Right atrium auricular region (tissue), 2 donors: Measurements from ENCODE around the gene CCDC122. TPM values are rescaled to one million over a fixed set of nuclear protein-coding genes. Genes with fewer than 3 reads are reported as not detected.

Experiments used
- DNase-seq: peaks from one replicate; pipeline ENCODE4 v3.0.0-alpha.2; 2019; ENCODE audit warnings: low spot score
- H3K27ac ChIP-seq, 2 donors: fragments of 200-600 bp; sonication (generic); 1 replicate in 1 of 2; 2 replicates in 1 of 2; pipeline ENCODE4 v1.5.1; 2016 to 2019
- H3K27me3 ChIP-seq, 2 donors: fragments of 200-600 bp; sonication (generic); one replicate each; pipeline versions ENCODE4 v1.5.1 to v1.6.0; 2017 to 2019
- H3K36me3 ChIP-seq: fragments of 200-600 bp; sonication (generic); one replicate; pipeline ENCODE4 v1.5.1; 2016
- H3K4me1 ChIP-seq, 2 donors: fragments of 200-600 bp; sonication (generic); one replicate each; pipeline versions ENCODE4 v1.5.1 to v1.6.0; 2017 to 2019
- H3K4me3 ChIP-seq, 2 donors: fragments of 200-600 bp; sonication (generic); 1 replicate in 1 of 2; 2 replicates in 1 of 2; pipeline ENCODE4 v1.5.1; 2017 to 2019; ENCODE audit warnings: mild to moderate bottlenecking in 1 of 2, moderate library complexity in 1 of 2
- H3K9me3 ChIP-seq, 2 donors: fragments of 200-600 bp; sonication (generic); one replicate each; pipeline ENCODE4 v1.5.1; 2019
- total RNA-seq, 2 donors: library from RNA; depleted of rRNA; stranded (reverse); fragments of >200 nt; gene quantifications; one replicate each; pipeline ENCODE4 v1.1.0, GENCODE V29; 2016
- TF ChIP-seq, protein P1 (sequence below), 2 donors: fragments of 200-600 bp; sonication (generic); IDR thresholded peaks; one replicate each; pipeline ENCODE4 v1.5.1; 2019; ENCODE audit warnings: antibody characterized with exemption in 2 of 2

Gene CCDC122
- total RNA-seq, 2 donors from 2014 or later, result 2.3 to 3.5 TPM

DNA sequence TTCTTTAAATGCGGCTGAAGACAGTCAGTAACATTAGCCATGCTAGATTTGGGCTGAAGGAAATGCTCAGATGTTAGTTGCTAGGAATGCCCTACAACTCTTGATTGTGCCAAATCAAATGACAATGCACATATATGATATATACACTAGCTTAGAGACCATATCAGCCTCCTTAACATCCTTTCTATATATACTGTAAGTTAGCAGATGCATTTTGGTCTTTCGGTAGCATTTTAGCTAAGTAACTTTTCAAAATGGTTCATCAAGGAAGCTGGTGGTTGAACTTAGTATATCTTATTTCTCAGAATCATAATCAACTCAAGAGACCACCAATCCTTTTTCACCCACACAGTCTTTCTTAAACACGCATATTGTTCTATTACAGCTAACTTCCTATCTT is 78.7 kb downstream of the CCDC122 start:
- Histone ChIP-seq H3K4me1 (no peaks in the 10 kb centered on the region), H3K4me3 (no peak overlapping the region), H3K27ac (no peak overlapping the region), H3K9me3 (no peaks in the 10 kb centered on the region), H3K27me3 (no peaks in the 10 kb centered on the region), H3K36me3 (no peaks in the 10 kb centered on the region)
- TF ChIP-seq, protein P1, sequence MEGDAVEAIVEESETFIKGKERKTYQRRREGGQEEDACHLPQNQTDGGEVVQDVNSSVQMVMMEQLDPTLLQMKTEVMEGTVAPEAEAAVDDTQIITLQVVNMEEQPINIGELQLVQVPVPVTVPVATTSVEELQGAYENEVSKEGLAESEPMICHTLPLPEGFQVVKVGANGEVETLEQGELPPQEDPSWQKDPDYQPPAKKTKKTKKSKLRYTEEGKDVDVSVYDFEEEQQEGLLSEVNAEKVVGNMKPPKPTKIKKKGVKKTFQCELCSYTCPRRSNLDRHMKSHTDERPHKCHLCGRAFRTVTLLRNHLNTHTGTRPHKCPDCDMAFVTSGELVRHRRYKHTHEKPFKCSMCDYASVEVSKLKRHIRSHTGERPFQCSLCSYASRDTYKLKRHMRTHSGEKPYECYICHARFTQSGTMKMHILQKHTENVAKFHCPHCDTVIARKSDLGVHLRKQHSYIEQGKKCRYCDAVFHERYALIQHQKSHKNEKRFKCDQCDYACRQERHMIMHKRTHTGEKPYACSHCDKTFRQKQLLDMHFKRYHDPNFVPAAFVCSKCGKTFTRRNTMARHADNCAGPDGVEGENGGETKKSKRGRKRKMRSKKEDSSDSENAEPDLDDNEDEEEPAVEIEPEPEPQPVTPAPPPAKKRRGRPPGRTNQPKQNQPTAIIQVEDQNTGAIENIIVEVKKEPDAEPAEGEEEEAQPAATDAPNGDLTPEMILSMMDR (IDR thresholded peaks at IDR 0.05), result no peak
- no peak for DNase-seq

DNA sequence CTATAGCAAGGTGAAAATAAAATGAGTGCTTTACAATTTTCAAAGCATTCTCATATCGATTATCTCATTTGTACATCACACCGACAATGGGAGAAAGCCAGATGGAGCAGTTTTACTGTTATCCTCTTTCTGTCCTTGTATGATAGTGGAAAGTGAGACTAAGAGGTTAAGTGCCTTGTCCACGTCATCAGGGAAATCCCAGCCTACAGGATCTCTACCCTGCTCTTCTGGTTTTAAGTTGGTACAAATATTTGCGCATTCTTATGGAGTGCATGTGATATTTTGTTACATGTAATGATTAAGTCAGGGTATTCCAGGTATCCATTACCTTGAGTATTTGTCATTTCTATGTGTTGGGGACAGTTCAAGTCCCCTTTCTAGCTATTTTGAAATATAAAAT is 80.3 kb downstream of the CCDC122 start:
- TF ChIP-seq, protein P1 (IDR thresholded peaks at IDR 0.05), result no peak
- H3K27ac ChIP-seq, result no peak overlapping the region
- no peak for DNase-seq

DNA sequence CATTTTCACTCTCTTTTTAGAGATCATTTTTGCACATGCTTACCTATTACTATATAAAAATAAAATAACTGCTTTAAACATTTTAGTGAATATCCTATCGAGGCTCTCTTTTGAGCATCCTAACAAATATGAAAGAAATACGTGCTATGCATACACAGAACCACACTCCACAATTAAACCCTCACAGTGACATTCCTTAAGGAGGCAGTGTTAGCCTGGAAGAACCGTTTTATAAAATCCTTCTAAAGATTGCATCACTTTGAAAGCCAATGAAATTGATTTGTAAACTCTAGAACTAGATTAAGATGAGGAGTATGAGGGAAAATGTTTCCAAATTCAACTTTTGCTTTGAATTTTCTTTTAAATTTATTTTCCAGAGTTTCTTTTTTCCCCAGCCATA is 81.7 kb downstream of the CCDC122 start:
- H3K4me1 ChIP-seq, result no peaks in the 10 kb centered on the region
- H3K9me3 ChIP-seq, result no peaks in the 10 kb centered on the region
- no peaks in the 10 kb centered on the region for H3K36me3 ChIP-seq
- TF ChIP-seq, protein P1 (IDR thresholded peaks at IDR 0.05), result no peak
- H3K4me3 ChIP-seq, result no peak overlapping the region
- no peak overlapping the region for H3K27ac ChIP-seq
- DNase-seq, result no peak
- no peaks in the 10 kb centered on the region for H3K27me3 ChIP-seq

More for the DNA sequence above, 80.3 kb downstream of the CCDC122 start:
- H3K36me3 ChIP-seq, result no peaks in the 10 kb centered on the region
- no peaks in the 10 kb centered on the region for H3K27me3 ChIP-seq
- H3K9me3 ChIP-seq, result no peaks in the 10 kb centered on the region
- H3K4me1 ChIP-seq, result no peaks in the 10 kb centered on the region
- H3K4me3 ChIP-seq, result no peak overlapping the region

DNA sequence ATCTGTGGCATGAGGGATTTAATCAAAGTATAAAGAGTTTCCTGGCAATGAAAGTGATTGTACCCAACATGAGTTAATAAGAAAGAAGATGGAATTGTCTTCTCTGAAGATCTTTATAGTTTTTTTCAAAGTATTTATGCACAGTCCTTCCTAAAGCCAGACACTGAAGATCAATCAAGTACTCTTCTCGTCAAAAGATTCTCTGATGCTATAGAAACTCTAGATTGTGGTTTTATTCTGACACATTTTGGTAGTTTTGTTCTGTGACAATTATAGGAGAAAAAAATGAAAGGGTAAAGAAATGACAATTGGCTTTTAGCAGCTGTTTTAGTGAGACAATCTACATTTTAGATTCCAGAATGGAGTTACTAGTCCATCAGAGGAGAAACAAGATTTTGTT is 82.4 kb downstream of the CCDC122 start:
- Histone ChIP-seq H3K4me3 (no peak overlapping the region), H3K36me3 (no peaks in the 10 kb centered on the region), H3K27me3 (no peaks in the 10 kb centered on the region), H3K27ac (no peak overlapping the region), H3K4me1 (no peaks in the 10 kb centered on the region), H3K9me3 (no peaks in the 10 kb centered on the region)
- no peak for DNase-seq
- TF ChIP-seq, protein P1 (IDR thresholded peaks at IDR 0.05), result no peak

DNA sequence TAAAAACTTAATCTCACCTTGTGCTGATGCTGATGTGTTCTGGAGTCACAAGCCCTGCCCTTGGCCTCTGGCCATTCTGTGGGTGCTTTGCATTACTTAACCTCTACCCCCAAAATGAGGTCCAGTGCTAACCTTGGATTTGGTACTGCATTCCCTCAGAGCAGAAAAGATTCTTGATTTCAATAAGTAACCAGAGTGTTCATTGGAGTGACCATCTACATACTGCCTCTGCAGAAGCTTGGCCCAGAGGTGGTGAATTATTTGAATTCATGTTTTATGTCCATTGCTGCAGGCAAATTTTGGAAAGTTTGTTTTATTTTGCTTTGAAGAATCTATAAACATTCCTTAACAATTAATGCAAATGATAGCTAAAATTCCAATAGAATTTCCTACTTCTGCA is 85.1 kb downstream of the CCDC122 start:
- Histone ChIP-seq H3K27me3 (no peaks in the 10 kb centered on the region), H3K27ac (no peak overlapping the region), H3K36me3 (no peaks in the 10 kb centered on the region), H3K4me1 (no peaks in the 10 kb centered on the region), H3K4me3 (no peak overlapping the region), H3K9me3 (no peaks in the 10 kb centered on the region)
- TF ChIP-seq, protein P1 (IDR thresholded peaks at IDR 0.05), result no peak
- DNase-seq, result no peak

DNA sequence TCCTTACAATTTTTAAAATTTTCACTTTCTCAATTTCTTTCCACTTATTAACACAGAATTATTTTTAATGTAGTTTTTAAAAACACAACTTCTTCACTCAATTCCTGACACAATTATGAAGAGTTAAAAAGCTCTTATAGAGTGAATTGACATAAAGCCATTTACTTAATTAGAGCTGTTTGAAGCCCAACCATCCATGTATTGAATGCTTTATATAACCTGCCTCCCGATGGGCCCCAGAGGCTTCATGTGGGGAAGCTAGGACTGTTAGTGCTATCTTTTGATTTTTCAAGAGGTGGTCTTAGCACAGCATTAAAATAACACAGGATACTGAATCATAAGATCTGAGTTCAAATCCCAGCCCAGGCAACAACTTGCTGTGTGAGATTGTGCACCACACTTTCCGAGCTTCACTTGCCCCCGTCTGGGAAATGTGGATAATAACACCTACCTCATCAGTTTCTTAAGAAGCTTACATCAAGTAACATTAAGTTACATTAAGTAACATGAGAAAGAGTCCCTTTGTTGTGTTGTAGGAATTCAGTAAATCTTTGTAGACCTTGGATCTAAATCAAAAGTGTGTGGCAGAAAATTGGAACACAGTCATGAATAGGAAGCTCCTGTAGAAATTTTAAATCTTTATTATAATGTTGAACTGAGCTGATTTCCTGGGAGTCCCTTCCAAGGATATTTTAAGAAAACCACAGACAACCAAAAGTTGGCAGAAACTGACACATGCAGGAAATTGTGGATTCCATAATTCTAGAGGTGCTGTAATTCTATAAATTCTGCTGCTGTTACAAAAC is 87.3 kb downstream of the CCDC122 start:
- TF ChIP-seq, protein P1 (IDR thresholded peaks at IDR 0.05), result no peak
- Histone ChIP-seq H3K36me3 (no peaks in the 10 kb centered on the region), H3K27ac (no peak overlapping the region), H3K4me1 (peaks cover 0 to 6% of the 10 kb centered on the region in 2 donors), H3K4me3 (no peak overlapping the region), H3K27me3 (no peaks in the 10 kb centered on the region), H3K9me3 (no peaks in the 10 kb centered on the region)
- no peak for DNase-seq
